NCI-H774 (cell line): ENCODE results near the gene UGT1A8.
"Not testable (repeated sequence)": the region's sequence is repeated elsewhere in the genome, so short reads cannot be mapped to it uniquely, and the experiment has no call there.

Experiments
- DNase-seq: peaks from one replicate; lab custom pipeline; 2025; lab: John Stamatoyannopoulos, UW

UGT1A8 gene

GRCh38 chr2:233639860-233640259 is 22.4 kb downstream of the UGT1A8 start:
- DNase-seq, result no peak

GRCh38 chr2:233643128-233643527 is 25.7 kb downstream of the UGT1A8 start:
- DNase-seq, result no peak

GRCh38 chr2:233646033-233646432 is 28.6 kb downstream of the UGT1A8 start:
- not testable (repeated sequence) for DNase-seq

GRCh38 chr2:233650981-233651380 is 33.5 kb downstream of the UGT1A8 start:
- DNase-seq, result no peak

GRCh38 chr2:233651430-233651829 is 34.0 kb downstream of the UGT1A8 start:
- no peak for DNase-seq

GRCh38 chr2:233654501-233654900 is 37.1 kb downstream of the UGT1A8 start:
- no peak for DNase-seq

- DNase-seq, result no peak
Measured at GRCh38 chr2:233655043-233655442, 37.6 kb downstream of the UGT1A8 start.

GRCh38 chr2:233655943-233656342 is 38.5 kb downstream of the UGT1A8 start:
- not testable (repeated sequence) for DNase-seq

GRCh38 chr2:233656443-233656842 is 39.0 kb downstream of the UGT1A8 start:
- DNase-seq, result no peak

GRCh38 chr2:233658610-233659009 is 41.2 kb downstream of the UGT1A8 start:
- no peak for DNase-seq

GRCh38 chr2:233663911-233664310 is 46.5 kb downstream of the UGT1A8 start:
- no peak for DNase-seq

- no peak for DNase-seq
Measured at GRCh38 chr2:233668605-233669260, 51.3 kb downstream of the UGT1A8 start.

- no peak for DNase-seq
Measured at GRCh38 chr2:233671290-233672161, 54.1 kb downstream of the UGT1A8 start, which contains the start of gene UGT1A9. TSS of gene UGT1A9 (plus strand) at chr2:233671898. CDS start at chr2:233671935, 37 bp downstream.

- DNase-seq, result no peak
Measured at GRCh38 chr2:233672886-233673285, 55.5 kb downstream of the UGT1A8 start.

GRCh38 chr2:233673896-233674295 is 56.5 kb downstream of the UGT1A8 start:
- no peak for DNase-seq

- DNase-seq, result no peak
Measured at GRCh38 chr2:233674314-233674713, 56.9 kb downstream of the UGT1A8 start.

- no peak for DNase-seq
Measured at GRCh38 chr2:233674995-233675394, 57.6 kb downstream of the UGT1A8 start.

GRCh38 chr2:233676046-233676445 is 58.6 kb downstream of the UGT1A8 start:
- DNase-seq, result no peak

GRCh38 chr2:233679196-233679595 is 61.8 kb downstream of the UGT1A8 start:
- no peak for DNase-seq

GRCh38 chr2:233680361-233681045 is 63.1 kb downstream of the UGT1A8 start:
- DNase-seq, result no peak

- no peak for DNase-seq
Measured at GRCh38 chr2:233681521-233682099, 64.2 kb downstream of the UGT1A8 start, which contains the start of gene UGT1A7. TSS of gene UGT1A7 (plus strand) at chr2:233681901. CDS start at chr2:233681938, 37 bp downstream.

GRCh38 chr2:233684640-233685039 is 67.2 kb downstream of the UGT1A8 start:
- no peak for DNase-seq
